GM23338 (cell line): ENCODE measurements around the gene CAMSAP3.

ENCODE experiments used
- CREB1 ChIP-seq: fragments of 250-450 bp; sonication (Bioruptor Pico); IDR thresholded peaks from 2 replicates; pipeline ENCODE4 v1.5.0; 2020; ENCODE audit warnings: low read depth, mild to moderate bottlenecking, moderate library complexity
- CTCF ChIP-seq, 2 experiments: fragments of 200-600 bp in 1 of 2; sonication (generic) in 1 of 2; conservative IDR thresholded peaks; 2 replicates each; pipeline versions ENCODE4 v1.5.1 to v1.6.1; 2016 to 2017; ENCODE audit warnings: antibody characterized with exemption in 2 of 2, low read depth in 2 of 2, mild to moderate bottlenecking in 2 of 2, moderate library complexity in 1 of 2
- EZH2 ChIP-seq: fragments of 200-600 bp; sonication (generic); IDR thresholded peaks from one replicate; pipeline ENCODE4 v1.8.0; 2017; ENCODE audit warnings: antibody characterized with exemption, mild to moderate bottlenecking, low read depth; ENCODE audit not compliant: unreplicated experiment
- EZH2phosphoT487 ChIP-seq: fragments of 200-600 bp; sonication (generic); IDR thresholded peaks from one replicate; pipeline ENCODE4 v1.8.1; 2018; ENCODE audit warnings: antibody characterized with exemption; ENCODE audit not compliant: unreplicated experiment
- JUNB ChIP-seq: IDR thresholded peaks from one replicate; pipeline ENCODE4 v1.6.1; 2016; ENCODE audit warnings: antibody characterized with exemption; ENCODE audit not compliant: unreplicated experiment
- POLR2AphosphoS5 ChIP-seq: IDR thresholded peaks from 2 replicates; pipeline ENCODE4 v1.6.1; 2016; ENCODE audit warnings: antibody characterized with exemption, low read depth
- REST ChIP-seq: IDR thresholded peaks from one replicate; pipeline ENCODE4 v1.6.1; 2018; ENCODE audit warnings: antibody characterized with exemption; ENCODE audit not compliant: unreplicated experiment
- STAT1 ChIP-seq: IDR thresholded peaks from one replicate; pipeline ENCODE4 v1.6.1; 2016; ENCODE audit warnings: antibody characterized with exemption; ENCODE audit not compliant: unreplicated experiment
- ZNF331 ChIP-seq: fragments of 250-450 bp; sonication (Bioruptor Pico); IDR thresholded peaks from 2 replicates; pipeline ENCODE4 v1.5.0; 2020; ENCODE audit warnings: low read depth, mild to moderate bottlenecking, moderate library complexity

- TF ChIP-seq CTCF (conservative IDR thresholded peaks at IDR 0.05; ENCODE audit: low read depth in 2 of 2) (no peak), CREB1 (peak; percentile 85), EZH2 (no peak), POLR2AphosphoS5 (peak; percentile 76), STAT1 (no peak), ZNF331 (CRISPR knock-in tag) (no peak), REST (no peak), EZH2phosphoT487 (no peak), JUNB (no peak)
These were observed 41.2 kb downstream of the CAMSAP3 start, which contains the start of gene STXBP2 for GRCh38 chr19:7636691-7637373.
